IPS-18a (cell line): ENCODE results near the gene RFTN1.

Experiments used
- H3K27ac ChIP-seq: one replicate; pipeline ENCODE4 v1.5.1; 2013; ENCODE audit warnings: low read length
- H3K27me3 ChIP-seq: one replicate; pipeline ENCODE4 v1.6.1; 2013; ENCODE audit warnings: mild to moderate bottlenecking, low read length; ENCODE audit not compliant: control insufficient read depth, insufficient read depth
- H3K36me3 ChIP-seq: one replicate; pipeline ENCODE4 v1.6.1; 2013; ENCODE audit warnings: low read depth, low read length; ENCODE audit not compliant: control insufficient read depth
- H3K4me1 ChIP-seq: one replicate; pipeline ENCODE4 v1.6.1; 2013; ENCODE audit warnings: low read depth, low read length; ENCODE audit not compliant: control insufficient read depth
- H3K4me3 ChIP-seq: one replicate; pipeline ENCODE4 v1.5.1; 2013; ENCODE audit warnings: low read length
- H3K9ac ChIP-seq: one replicate; pipeline ENCODE4 v1.6.1; 2013; ENCODE audit warnings: mild to moderate bottlenecking, low read length, moderate library complexity
- H3K9me3 ChIP-seq: one replicate; pipeline ENCODE4 v1.6.1; 2013; ENCODE audit warnings: low read depth, low read length; ENCODE audit not compliant: control insufficient read depth

The RFTN1 gene

GRCh38 chr3:16394639-16395038 is 118.9 kb downstream of the RFTN1 start:
- Histone ChIP-seq H3K9ac (no peak overlapping the region), H3K9me3 (no peaks in the 10 kb centered on the region), H3K27ac (no peak overlapping the region), H3K27me3 (no peaks in the 10 kb centered on the region), H3K4me1 (peaks cover 5% of the 10 kb centered on the region), H3K36me3 (no peaks in the 10 kb centered on the region), H3K4me3 (no peak overlapping the region)

- Histone ChIP-seq H3K4me3 (no peak overlapping the region), H3K27ac (no peak overlapping the region), H3K36me3 (no peaks in the 10 kb centered on the region), H3K9me3 (no peaks in the 10 kb centered on the region), H3K27me3 (no peaks in the 10 kb centered on the region), H3K9ac (no peak overlapping the region), H3K4me1 (no peaks in the 10 kb centered on the region)
These were observed 120.8 kb downstream of the RFTN1 start for GRCh38 chr3:16392717-16393116.

- Histone ChIP-seq H3K4me1 (no peaks in the 10 kb centered on the region), H3K27ac (no peak overlapping the region), H3K4me3 (no peak overlapping the region), H3K9ac (no peak overlapping the region), H3K9me3 (no peaks in the 10 kb centered on the region), H3K27me3 (no peaks in the 10 kb centered on the region), H3K36me3 (no peaks in the 10 kb centered on the region)
These were observed 121.4 kb downstream of the RFTN1 start for GRCh38 chr3:16392065-16392464.

DNA sequence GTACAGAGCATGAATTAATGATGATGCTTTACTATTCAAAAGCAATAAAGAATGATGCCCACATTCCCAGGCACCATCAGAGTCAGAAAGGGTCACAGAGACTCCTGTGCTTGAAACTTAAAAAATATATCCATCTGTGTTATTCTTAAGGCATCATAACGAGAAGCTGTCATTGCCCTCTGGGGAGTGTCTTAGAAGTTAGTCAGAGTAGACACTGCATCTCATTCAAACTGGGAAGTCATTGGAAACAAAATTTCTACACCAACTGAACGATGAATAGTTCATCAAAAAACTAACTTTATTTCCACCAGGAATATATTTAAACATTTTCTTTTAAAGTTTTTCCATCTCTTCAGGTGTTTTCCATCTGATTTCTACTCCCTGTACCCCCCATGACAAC is 122.9 kb downstream of the RFTN1 start:
- H3K9me3 ChIP-seq: no peaks in the 10 kb centered on the region
- H3K4me1 ChIP-seq: no peaks in the 10 kb centered on the region
- no peak overlapping the region for H3K9ac ChIP-seq
- no peak overlapping the region for H3K27ac ChIP-seq
- H3K4me3 ChIP-seq: no peak overlapping the region
- H3K36me3 ChIP-seq: no peaks in the 10 kb centered on the region
- no peaks in the 10 kb centered on the region for H3K27me3 ChIP-seq

- no peak overlapping the region for H3K27ac ChIP-seq
These were observed 124.6 kb downstream of the RFTN1 start for GRCh38 chr3:16388850-16389441.

DNA sequence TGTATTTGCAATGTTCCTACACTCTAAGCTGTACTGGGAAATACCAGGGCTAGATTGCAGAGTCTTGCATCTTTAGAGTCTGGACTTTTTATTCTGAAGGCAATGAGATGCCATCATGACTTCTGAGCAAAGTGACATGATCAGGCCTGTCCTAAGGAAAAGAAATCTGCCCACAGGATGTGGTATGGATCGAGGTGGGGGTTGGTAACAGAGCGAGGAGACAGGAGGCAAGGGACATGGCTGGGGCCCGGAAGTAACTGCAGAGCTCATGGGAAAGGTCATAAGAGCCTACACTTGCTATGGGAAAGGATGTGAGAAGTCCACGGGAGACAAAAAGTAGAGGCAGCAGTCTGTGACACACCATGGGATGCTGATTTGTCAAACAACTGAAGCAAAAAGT is 126.9 kb downstream of the RFTN1 start:
- Histone ChIP-seq H3K4me1 (no peaks in the 10 kb centered on the region), H3K27ac (no peak overlapping the region)

More at GRCh38 chr3:16388850-16389441, 124.6 kb downstream of the RFTN1 start:
- no peaks in the 10 kb centered on the region for H3K27me3 ChIP-seq
- H3K9me3 ChIP-seq: no peaks in the 10 kb centered on the region
- no peak overlapping the region for H3K9ac ChIP-seq
- H3K4me3 ChIP-seq: no peak overlapping the region
- no peaks in the 10 kb centered on the region for H3K36me3 ChIP-seq
- no peaks in the 10 kb centered on the region for H3K4me1 ChIP-seq

DNA sequence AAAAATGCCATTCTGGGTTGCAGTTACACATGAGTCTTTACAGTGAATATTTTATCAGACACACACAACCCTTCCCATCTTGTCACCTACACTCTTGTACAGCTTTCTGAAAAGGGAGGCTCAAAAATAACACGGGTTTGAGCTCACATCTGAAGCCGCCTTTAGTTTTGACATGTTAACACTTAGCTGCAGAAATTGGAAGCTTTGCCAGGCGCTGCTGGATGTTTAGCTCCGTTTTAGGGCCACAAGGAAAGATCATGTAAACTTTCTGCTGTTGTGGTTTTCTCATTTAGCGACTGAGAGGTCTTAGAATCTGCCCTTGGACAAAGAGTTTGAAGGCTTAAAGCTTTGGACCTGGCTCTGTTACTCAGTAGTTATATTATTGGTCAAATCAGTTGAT is 128.3 kb downstream of the RFTN1 start:
- no peaks in the 10 kb centered on the region for H3K4me1 ChIP-seq
- H3K27me3 ChIP-seq: no peaks in the 10 kb centered on the region
- no peak overlapping the region for H3K27ac ChIP-seq
- H3K4me3 ChIP-seq: no peak overlapping the region
- H3K36me3 ChIP-seq: no peaks in the 10 kb centered on the region
- no peaks in the 10 kb centered on the region for H3K9me3 ChIP-seq
- H3K9ac ChIP-seq: no peak overlapping the region

More for the DNA sequence above, 126.9 kb downstream of the RFTN1 start:
- Histone ChIP-seq H3K9ac (no peak overlapping the region), H3K9me3 (no peaks in the 10 kb centered on the region), H3K27me3 (no peaks in the 10 kb centered on the region), H3K36me3 (no peaks in the 10 kb centered on the region), H3K4me3 (no peak overlapping the region)

DNA sequence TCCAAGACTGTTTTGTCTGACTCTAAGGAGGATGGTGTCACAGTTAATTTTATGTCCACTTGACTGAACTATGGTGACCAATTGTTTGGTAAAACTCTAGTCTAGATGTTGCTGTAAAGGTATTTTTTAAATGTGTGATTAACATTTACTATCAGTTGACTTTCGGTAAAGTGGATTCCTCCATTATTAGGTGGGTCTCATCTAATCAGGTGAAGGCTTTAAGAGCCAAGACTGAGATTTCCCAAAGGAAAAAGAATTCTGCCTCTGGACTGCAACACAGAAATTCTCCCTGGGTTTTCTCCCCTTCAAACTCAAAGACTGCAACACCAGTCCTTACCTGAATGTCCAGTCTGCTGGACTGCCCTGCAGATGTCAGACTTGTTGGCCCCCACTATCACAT is 129.6 kb downstream of the RFTN1 start:
- no peak overlapping the region for H3K4me3 ChIP-seq
- no peaks in the 10 kb centered on the region for H3K4me1 ChIP-seq
- no peak overlapping the region for H3K9ac ChIP-seq
- H3K36me3 ChIP-seq: no peaks in the 10 kb centered on the region
- H3K9me3 ChIP-seq: no peaks in the 10 kb centered on the region
- no peak overlapping the region for H3K27ac ChIP-seq
- no peaks in the 10 kb centered on the region for H3K27me3 ChIP-seq

- no peaks in the 10 kb centered on the region for H3K27me3 ChIP-seq
- H3K27ac ChIP-seq: no peak overlapping the region
- no peak overlapping the region for H3K9ac ChIP-seq
- no peaks in the 10 kb centered on the region for H3K4me1 ChIP-seq
- H3K4me3 ChIP-seq: no peak overlapping the region
- H3K9me3 ChIP-seq: no peaks in the 10 kb centered on the region
- no peaks in the 10 kb centered on the region for H3K36me3 ChIP-seq
These were observed 130.7 kb downstream of the RFTN1 start for GRCh38 chr3:16382845-16383244.

DNA sequence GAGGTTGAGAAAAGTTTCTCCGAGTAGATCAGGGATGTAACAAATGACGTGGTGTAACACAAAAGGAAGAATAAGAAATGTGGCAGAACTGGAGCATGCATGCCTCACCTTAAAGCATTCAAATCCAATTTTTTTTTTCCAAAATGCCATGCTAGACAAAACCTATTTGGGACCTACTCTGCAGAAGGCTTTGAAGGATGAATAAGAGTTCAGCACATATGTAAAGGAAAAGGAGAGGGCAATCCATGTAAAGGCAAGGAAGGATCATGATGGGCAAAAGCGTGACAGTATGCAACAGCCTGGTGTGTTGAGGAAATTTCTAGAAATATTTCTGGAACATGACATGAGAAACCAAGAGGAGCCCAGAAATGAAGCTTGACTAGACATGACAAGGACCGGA is 132.1 kb downstream of the RFTN1 start:
- Histone ChIP-seq H3K4me3 (no peak overlapping the region), H3K27me3 (no peaks in the 10 kb centered on the region), H3K36me3 (no peaks in the 10 kb centered on the region), H3K9me3 (no peaks in the 10 kb centered on the region), H3K27ac (no peak overlapping the region), H3K4me1 (no peaks in the 10 kb centered on the region), H3K9ac (no peak overlapping the region)

- Histone ChIP-seq H3K27ac (no peak overlapping the region), H3K27me3 (no peaks in the 10 kb centered on the region), H3K36me3 (no peaks in the 10 kb centered on the region), H3K4me1 (no peaks in the 10 kb centered on the region), H3K9ac (no peak overlapping the region), H3K4me3 (no peak overlapping the region), H3K9me3 (no peaks in the 10 kb centered on the region)
These were observed 133.1 kb downstream of the RFTN1 start for GRCh38 chr3:16380421-16380820.

- H3K4me3 ChIP-seq: no peak overlapping the region
- no peaks in the 10 kb centered on the region for H3K27me3 ChIP-seq
- H3K27ac ChIP-seq: no peak overlapping the region
- no peaks in the 10 kb centered on the region for H3K36me3 ChIP-seq
- H3K9me3 ChIP-seq: no peaks in the 10 kb centered on the region
- no peak overlapping the region for H3K9ac ChIP-seq
- H3K4me1 ChIP-seq: no peaks in the 10 kb centered on the region
These were observed 133.7 kb downstream of the RFTN1 start for GRCh38 chr3:16379838-16380237.
